ENCODE data around the gene IRF5.

- TF ChIP-seq CTCF (tag by site-specific recombination; IDR thresholded peaks at IDR 0.05) (no peak), ZNF423 (tag by site-specific recombination; IDR thresholded peaks at IDR 0.05) (no peak), ZNF266 (tag by site-specific recombination; IDR thresholded peaks at IDR 0.05; ENCODE audit: low read depth) (no peak), ZNF626 (tag by site-specific recombination; IDR thresholded peaks at IDR 0.05) (no peak), ZNF274 (IDR thresholded peaks at IDR 0.05; ENCODE audit: low read length) (no peak), ZNF274 (tag by site-specific recombination; IDR thresholded peaks at IDR 0.05; ENCODE audit: borderline replicate concordance) (no peak), ZBTB21 (tag by site-specific recombination; IDR thresholded peaks at IDR 0.05) (no peak), KLF9 (tag by site-specific recombination; IDR thresholded peaks at IDR 0.05; ENCODE audit: low read depth) (no peak), ZNF530 (tag by site-specific recombination; IDR thresholded peaks at IDR 0.05; ENCODE audit: low read depth) (no peak)
- TF ChIP-seq, protein P1, sequence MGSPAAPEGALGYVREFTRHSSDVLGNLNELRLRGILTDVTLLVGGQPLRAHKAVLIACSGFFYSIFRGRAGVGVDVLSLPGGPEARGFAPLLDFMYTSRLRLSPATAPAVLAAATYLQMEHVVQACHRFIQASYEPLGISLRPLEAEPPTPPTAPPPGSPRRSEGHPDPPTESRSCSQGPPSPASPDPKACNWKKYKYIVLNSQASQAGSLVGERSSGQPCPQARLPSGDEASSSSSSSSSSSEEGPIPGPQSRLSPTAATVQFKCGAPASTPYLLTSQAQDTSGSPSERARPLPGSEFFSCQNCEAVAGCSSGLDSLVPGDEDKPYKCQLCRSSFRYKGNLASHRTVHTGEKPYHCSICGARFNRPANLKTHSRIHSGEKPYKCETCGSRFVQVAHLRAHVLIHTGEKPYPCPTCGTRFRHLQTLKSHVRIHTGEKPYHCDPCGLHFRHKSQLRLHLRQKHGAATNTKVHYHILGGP (tag by site-specific recombination; IDR thresholded peaks at IDR 0.05), result no peak
These were observed 3.0 kb downstream of the IRF5 start for GRCh38 chr7:128940494-128941322.

Measured in HEK293 (cell line).